ENCODE measurements around the gene C14orf180.
"Not testable (repeated sequence)": the region's sequence is repeated elsewhere in the genome, so short reads cannot be mapped to it uniquely, and the experiment has no call there.

C14orf180 gene

GRCh38 chr14:104636131-104636530, 56.6 kb downstream of the C14orf180 start:
- TF ChIP-seq ZNF274 (IDR thresholded peaks at IDR 0.05; ENCODE audit: low read depth, low read length): no peak
- H3K4me3 ChIP-seq (ENCODE audit: low read length): no peak overlapping the region

- not testable (repeated sequence) for H3K4me3 ChIP-seq (ENCODE audit: low read length)
Observed at GRCh38 chr14:104636846-104637545, 57.4 kb downstream of the C14orf180 start.

- TF ChIP-seq ZNF274 (IDR thresholded peaks at IDR 0.05; ENCODE audit: low read depth, low read length): no peak
- no peak overlapping the region for H3K4me3 ChIP-seq (ENCODE audit: low read length)
Observed at GRCh38 chr14:104637546-104638003, 58.0 kb downstream of the C14orf180 start.

- no peak overlapping the region for H3K4me3 ChIP-seq (ENCODE audit: low read length)
- no peak for TF ChIP-seq ZNF274 (IDR thresholded peaks at IDR 0.05; ENCODE audit: low read depth, low read length)
Observed at GRCh38 chr14:104638190-104638589, 58.6 kb downstream of the C14orf180 start.

GRCh38 chr14:104638927-104639450, 59.4 kb downstream of the C14orf180 start:
- no peak for TF ChIP-seq ZNF274 (IDR thresholded peaks at IDR 0.05; ENCODE audit: low read depth, low read length)

GRCh38 chr14:104639471-104639870, 59.9 kb downstream of the C14orf180 start:
- H3K4me3 ChIP-seq (ENCODE audit: low read length): no peak overlapping the region
- no peak for TF ChIP-seq ZNF274 (IDR thresholded peaks at IDR 0.05; ENCODE audit: low read depth, low read length)

More at GRCh38 chr14:104638927-104639450, 59.4 kb downstream of the C14orf180 start:
- no peak overlapping the region for H3K4me3 ChIP-seq (ENCODE audit: low read length)

Data from GM08714 (cell line).